ENCODE data around the gene PSMC6. TPM values are rescaled to one million over a fixed set of nuclear protein-coding genes. Genes with fewer than 3 reads are reported as not detected.

Gene PSMC6
- total RNA-seq, 1 donor from 2014 or later: 97.6 TPM

DNA sequence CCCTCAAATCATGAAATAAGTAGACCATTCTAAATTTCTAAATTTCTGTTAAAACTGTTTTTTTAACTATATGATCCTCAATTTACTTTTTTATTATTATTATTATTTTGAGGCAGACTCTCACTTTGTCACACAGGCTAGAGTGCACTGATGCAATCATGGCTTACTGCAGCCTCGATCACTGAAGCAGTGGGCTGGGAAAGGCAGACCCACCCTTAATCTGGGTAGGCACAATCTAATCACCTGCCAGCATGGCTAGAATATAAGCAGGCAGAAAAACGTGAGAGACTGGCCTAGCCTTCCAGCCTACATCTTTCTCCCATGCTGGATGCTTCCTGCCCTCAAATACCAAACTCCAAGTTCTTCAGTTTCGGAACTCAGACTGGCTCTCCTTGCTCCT, 14.0 kb upstream of the PSMC6 start:
- intact Hi-C loops (cut with micrococcal nuclease): no loop called here
- H3K9me3 Mint-ChIP-seq: no peaks in the 10 kb centered on the region
- H3K27ac Mint-ChIP-seq: no peak overlapping the region
- DNase-seq: no peak
- H3K36me3 Mint-ChIP-seq (ENCODE audit: low read depth): peaks cover 6% of the 10 kb centered on the region
- no peak overlapping the region for H3K4me3 Mint-ChIP-seq
- H3K27me3 Mint-ChIP-seq: no peaks in the 10 kb centered on the region
- ChIA-PET CTCF (no interaction called here), POLR2A (no interaction called here)
- peaks cover 36% of the 10 kb centered on the region for H3K4me1 Mint-ChIP-seq
- TF ChIP-seq CTCF (IDR thresholded peaks at IDR 0.05): no peak
- ATAC-seq (ENCODE audit: low read depth): no peak

DNA sequence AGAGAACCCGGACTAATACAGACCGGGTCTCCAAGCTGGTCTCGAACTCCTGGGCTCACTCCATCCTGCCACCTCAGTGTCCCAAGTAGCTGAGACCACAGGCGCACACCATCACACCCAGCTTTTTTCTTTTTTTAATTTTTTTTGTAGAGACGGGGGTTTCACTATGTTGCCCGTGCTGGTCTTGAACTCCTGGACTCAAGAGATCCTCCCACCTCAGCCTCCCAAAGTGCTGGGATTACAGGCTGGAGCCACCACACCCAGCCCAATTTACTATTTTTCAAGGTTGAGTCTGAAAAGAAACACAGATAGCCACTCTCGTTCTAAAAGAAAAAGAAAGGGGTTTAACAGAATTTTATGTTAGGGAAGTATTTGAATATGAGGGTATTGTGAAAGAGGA, 13.5 kb upstream of the PSMC6 start:
- no peak for TF ChIP-seq CTCF (IDR thresholded peaks at IDR 0.05)
- POLR2A ChIA-PET: no interaction called here
- Mint-ChIP-seq H3K4me3 (no peak overlapping the region), H3K4me1 (peaks cover 32% of the 10 kb centered on the region), H3K27ac (no peak overlapping the region), H3K27me3 (no peaks in the 10 kb centered on the region), H3K9me3 (no peaks in the 10 kb centered on the region), H3K36me3 (ENCODE audit: low read depth) (peaks cover 6% of the 10 kb centered on the region)
- no peak for DNase-seq
- CTCF ChIA-PET: no interaction called here
- ATAC-seq (ENCODE audit: low read depth): no peak
- intact Hi-C loops (cut with micrococcal nuclease): no loop called here

GRCh38 chr14:52694761-52695480, 12.1 kb upstream of the PSMC6 start:
- POLR2A ChIA-PET: interaction anchor here (0.6 to 1.5 kb wide), 4 partner anchors 10 to 53 kb away, joined by 3 to 7 read pairs (median 6); partner anchors contain the start of genes PSMC6 and STYX
- Mint-ChIP-seq H3K9me3 (no peaks in the 10 kb centered on the region), H3K4me1 (peaks cover 30% of the 10 kb centered on the region), H3K4me3 (peak overlapping the region; percentile 99), H3K36me3 (ENCODE audit: low read depth) (peaks cover 6% of the 10 kb centered on the region), H3K27me3 (no peaks in the 10 kb centered on the region), H3K27ac (peak overlapping the region; percentile 94)
- intact Hi-C loops (cut with micrococcal nuclease): loop anchor here (1.0 to 5.0 kb wide), 5 partner anchors 12 to 368 kb away; partner anchors contain the start of genes GNPNAT1, PSMC6 and STYX
- TF ChIP-seq CTCF (IDR thresholded peaks at IDR 0.05): no peak
- CTCF ChIA-PET: no interaction called here
- DNase-seq: no peak
- ATAC-seq (ENCODE audit: low read depth): peak; percentile 51

DNA sequence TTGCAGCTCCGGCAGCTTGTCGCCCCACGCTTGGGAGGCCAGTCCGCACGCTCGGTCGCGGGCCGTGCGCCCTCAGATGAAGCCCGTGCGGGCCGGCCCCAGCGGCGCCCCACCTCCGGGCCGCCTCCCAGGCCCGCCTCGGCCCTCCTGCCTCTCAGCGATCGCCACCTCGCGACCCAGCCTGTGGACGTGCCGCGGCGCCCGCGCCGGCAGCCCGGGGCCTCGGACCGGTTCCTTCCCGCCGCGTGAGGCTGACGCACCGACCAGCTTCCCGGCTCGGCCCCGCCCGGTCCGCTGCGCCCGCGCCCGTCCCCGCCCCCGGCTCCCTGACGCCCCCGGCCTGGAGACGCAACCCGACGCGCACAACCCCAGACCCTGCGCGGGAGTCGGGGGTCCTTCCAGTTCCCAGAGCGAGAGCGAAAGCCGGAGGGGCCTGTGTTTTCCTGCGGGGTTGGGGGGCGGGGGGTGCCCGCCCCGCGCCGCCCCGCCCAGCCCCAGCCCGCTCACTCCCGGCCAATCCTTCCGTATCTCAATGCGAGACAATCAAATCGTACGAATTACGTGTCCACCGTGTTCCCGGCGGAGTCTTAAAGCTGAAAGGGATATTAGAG, 11.4 kb upstream of the PSMC6 start, which contains the start of gene ERO1A:
Gene ERO1A, minus strand, starts transcription at position 78 of the 611 bp plus-strand sequence. Its CDS starts 77 bp downstream, at position 1.
- POLR2A ChIA-PET: interaction anchor here (0.6 to 1.5 kb wide), 9 partner anchors 9 to 456 kb away, joined by 3 to 7 read pairs (median 4); partner anchors contain the start of genes PSMC6 and STYX
- H3K4me1 Mint-ChIP-seq: peaks cover 30% of the 10 kb centered on the region

More for the DNA sequence above, 11.4 kb upstream of the PSMC6 start, which contains the start of gene ERO1A:
- ATAC-seq (ENCODE audit: low read depth): peak; percentile 75
- H3K27me3 Mint-ChIP-seq: no peaks in the 10 kb centered on the region
- no peak for TF ChIP-seq CTCF (IDR thresholded peaks at IDR 0.05)
- peaks cover 6% of the 10 kb centered on the region for H3K36me3 Mint-ChIP-seq (ENCODE audit: low read depth)
- intact Hi-C loops (cut with micrococcal nuclease): loop anchor here (1.0 to 5.0 kb wide), 4 partner anchors 12 to 368 kb away; partner anchors contain the start of genes PSMC6 and STYX
- H3K27ac Mint-ChIP-seq: peak within 1 kb of the TSS; percentile 94
- no peaks in the 10 kb centered on the region for H3K9me3 Mint-ChIP-seq
- peak within 1 kb of the TSS; percentile 99 for H3K4me3 Mint-ChIP-seq
- CTCF ChIA-PET: no interaction called here
- peak; percentile 73 for DNase-seq

All from activated B cell treated with CpG ODN at 0.5 μM for 24 hours (primary cell).